Measurements from ENCODE around the gene CHRM4.

CHRM4 gene

GRCh38 chr11:46391578-46392420 is at the start of gene CHRM4:
CHRM4 (minus strand) TSS chr11:46391776; CDS start chr11:46386557, 5,219 bp downstream.
- in situ Hi-C loops (cut with MboI; ENCODE audit: low sequenced_read_pairs, unreplicated experiment), result no loop called here
- DNase-seq (ENCODE audit: low spot score), result peak; percentile 80
- no peak for TF ChIP-seq CTCF (IDR thresholded peaks at IDR 0.05; ENCODE audit: borderline replicate concordance, control extremely low read depth, extremely low read depth, insufficient read depth, missing control alignments)

GRCh38 chr11:46438211-46438610 is 46.6 kb upstream of the CHRM4 start:
- in situ Hi-C loops (cut with MboI; ENCODE audit: low sequenced_read_pairs, unreplicated experiment), result no loop called here
- no peak for TF ChIP-seq CTCF (IDR thresholded peaks at IDR 0.05; ENCODE audit: borderline replicate concordance, control extremely low read depth, extremely low read depth, insufficient read depth, missing control alignments)
- DNase-seq (ENCODE audit: low spot score), result no peak

- TF ChIP-seq CTCF (IDR thresholded peaks at IDR 0.05; ENCODE audit: borderline replicate concordance, control extremely low read depth, extremely low read depth, insufficient read depth, missing control alignments), result no peak
- no peak for DNase-seq (ENCODE audit: low spot score)
- in situ Hi-C loops (cut with MboI; ENCODE audit: low sequenced_read_pairs, unreplicated experiment), result no loop called here
Measured at GRCh38 chr11:46437122-46437689, 45.6 kb upstream of the CHRM4 start.

- TF ChIP-seq CTCF (IDR thresholded peaks at IDR 0.05; ENCODE audit: borderline replicate concordance, control extremely low read depth, extremely low read depth, insufficient read depth, missing control alignments), result no peak
- in situ Hi-C loops (cut with MboI; ENCODE audit: low sequenced_read_pairs, unreplicated experiment), result no loop called here
- DNase-seq (ENCODE audit: low spot score), result no peak
Measured at GRCh38 chr11:46436113-46436512, 44.5 kb upstream of the CHRM4 start.

GRCh38 chr11:46435679-46436078 is 44.1 kb upstream of the CHRM4 start:
- in situ Hi-C loops (cut with MboI; ENCODE audit: low sequenced_read_pairs, unreplicated experiment), result no loop called here
- no peak for DNase-seq (ENCODE audit: low spot score)
- no peak for TF ChIP-seq CTCF (IDR thresholded peaks at IDR 0.05; ENCODE audit: borderline replicate concordance, control extremely low read depth, extremely low read depth, insufficient read depth, missing control alignments)

- DNase-seq (ENCODE audit: low spot score), result no peak
- in situ Hi-C loops (cut with MboI; ENCODE audit: low sequenced_read_pairs, unreplicated experiment), result no loop called here
- no peak for TF ChIP-seq CTCF (IDR thresholded peaks at IDR 0.05; ENCODE audit: borderline replicate concordance, control extremely low read depth, extremely low read depth, insufficient read depth, missing control alignments)
Measured at GRCh38 chr11:46431211-46431610, 39.6 kb upstream of the CHRM4 start.
